CMK (cell line): ENCODE data around the gene ACBD6.

ENCODE experiments used
- DNase-seq: peaks from one replicate; pipeline ENCODE4 v3.0.0-alpha.2; 2010; ENCODE audit warnings: low read depth

Gene ACBD6

GRCh38 chr1:180524915-180525714 lies 22.7 kb upstream of the ACBD6 start:
- DNase-seq, result no peak

- DNase-seq, result no peak
Observed at GRCh38 chr1:180524160-180524914, 22.0 kb upstream of the ACBD6 start.

GRCh38 chr1:180522213-180522515 lies 19.8 kb upstream of the ACBD6 start:
- DNase-seq, result no peak

- no peak for DNase-seq
Observed at GRCh38 chr1:180521474-180522212, 19.3 kb upstream of the ACBD6 start.

GRCh38 chr1:180519846-180520245 lies 17.5 kb upstream of the ACBD6 start:
- DNase-seq, result no peak

- peak; percentile 73 for DNase-seq
Observed at GRCh38 chr1:180515857-180516388, 13.5 kb upstream of the ACBD6 start.

GRCh38 chr1:180515364-180515763 lies 13.0 kb upstream of the ACBD6 start:
- no peak for DNase-seq

GRCh38 chr1:180513531-180513930 lies 11.2 kb upstream of the ACBD6 start:
- no peak for DNase-seq

GRCh38 chr1:180510882-180511281 lies 8.5 kb upstream of the ACBD6 start:
- no peak for DNase-seq

GRCh38 chr1:180508725-180509097 lies 6.3 kb upstream of the ACBD6 start:
- DNase-seq, result no peak

- no peak for DNase-seq
Observed at GRCh38 chr1:180507795-180508724, 5.7 kb upstream of the ACBD6 start.

- no peak for DNase-seq
Observed at GRCh38 chr1:180505732-180506335, 3.5 kb upstream of the ACBD6 start.

- no peak for DNase-seq
Observed at GRCh38 chr1:180504186-180504585, 1.8 kb upstream of the ACBD6 start.

- DNase-seq, result peak; percentile 45
Observed at GRCh38 chr1:180503280-180503862, 994 bp upstream of the ACBD6 start.

- no peak for DNase-seq
Observed at GRCh38 chr1:180501865-180502360, 464 bp downstream of the ACBD6 start.

GRCh38 chr1:180500689-180501088 lies 1.7 kb downstream of the ACBD6 start:
- no peak for DNase-seq

GRCh38 chr1:180498594-180498993 lies 3.8 kb downstream of the ACBD6 start:
- DNase-seq, result no peak

- no peak for DNase-seq
Observed at GRCh38 chr1:180497826-180498225, 4.6 kb downstream of the ACBD6 start.

GRCh38 chr1:180494370-180494769 lies 8.0 kb downstream of the ACBD6 start:
- DNase-seq, result no peak

GRCh38 chr1:180489976-180490375 lies 12.4 kb downstream of the ACBD6 start:
- DNase-seq, result no peak

GRCh38 chr1:180489313-180489712 lies 13.1 kb downstream of the ACBD6 start:
- no peak for DNase-seq
